ENCODE data around the gene S100A14. TPM values are rescaled to one million over a fixed set of nuclear protein-coding genes. Genes with fewer than 3 reads are reported as not detected.

S100A14 gene
- total and polyA plus RNA-seq, 2 of the 13 experiments (the other 11 are each of a cell fraction or from before 2014, with no cell fraction given), result 1.4 to 7.7 TPM

GRCh38 chr1:153633754-153634665 is 17.9 kb upstream of the S100A14 start, which contains the start of gene CHTOP (continued):
- TF ChIP-seq STAT6 (CRISPR knock-in tag; IDR thresholded peaks at IDR 0.05; ENCODE audit: borderline replicate concordance) (peak; percentile 30; the same call in 1 of the 2 replicates), CTCF (CRISPR knock-in tag; IDR thresholded peaks at IDR 0.05) (no peak), ZNF274 (CRISPR knock-in tag; IDR thresholded peaks at IDR 0.05) (peak; percentile 51; the same call in 1 of the 2 replicates), BRCA1 (CRISPR knock-in tag; IDR thresholded peaks at IDR 0.05) (no peak; the same call in 1 of the 2 replicates), ZNF710 (CRISPR knock-in tag; IDR thresholded peaks at IDR 0.05; ENCODE audit: borderline replicate concordance) (no peak; the same call in 1 of the 2 replicates), PRPF4 (IDR thresholded peaks at IDR 0.05; ENCODE audit: low read depth, low read length, poor library complexity, severe bottlenecking) (peak; percentile 44), ZNF780A (CRISPR knock-in tag; IDR thresholded peaks at IDR 0.05) (no peak), POLR2A (IDR thresholded peaks at IDR 0.05; ENCODE audit: insufficient read depth in 1 of 2, low read depth in 2 of 2, low read length in 2 of 2) (peak; percentile 85), SMARCE1 (IDR thresholded peaks at IDR 0.05; ENCODE audit: borderline replicate concordance) (no peak), SP2 (CRISPR knock-in tag; IDR thresholded peaks at IDR 0.05) (peak; percentile 36; the same call in 1 of the 2 replicates)
- TF ChIP-seq, protein P1, sequence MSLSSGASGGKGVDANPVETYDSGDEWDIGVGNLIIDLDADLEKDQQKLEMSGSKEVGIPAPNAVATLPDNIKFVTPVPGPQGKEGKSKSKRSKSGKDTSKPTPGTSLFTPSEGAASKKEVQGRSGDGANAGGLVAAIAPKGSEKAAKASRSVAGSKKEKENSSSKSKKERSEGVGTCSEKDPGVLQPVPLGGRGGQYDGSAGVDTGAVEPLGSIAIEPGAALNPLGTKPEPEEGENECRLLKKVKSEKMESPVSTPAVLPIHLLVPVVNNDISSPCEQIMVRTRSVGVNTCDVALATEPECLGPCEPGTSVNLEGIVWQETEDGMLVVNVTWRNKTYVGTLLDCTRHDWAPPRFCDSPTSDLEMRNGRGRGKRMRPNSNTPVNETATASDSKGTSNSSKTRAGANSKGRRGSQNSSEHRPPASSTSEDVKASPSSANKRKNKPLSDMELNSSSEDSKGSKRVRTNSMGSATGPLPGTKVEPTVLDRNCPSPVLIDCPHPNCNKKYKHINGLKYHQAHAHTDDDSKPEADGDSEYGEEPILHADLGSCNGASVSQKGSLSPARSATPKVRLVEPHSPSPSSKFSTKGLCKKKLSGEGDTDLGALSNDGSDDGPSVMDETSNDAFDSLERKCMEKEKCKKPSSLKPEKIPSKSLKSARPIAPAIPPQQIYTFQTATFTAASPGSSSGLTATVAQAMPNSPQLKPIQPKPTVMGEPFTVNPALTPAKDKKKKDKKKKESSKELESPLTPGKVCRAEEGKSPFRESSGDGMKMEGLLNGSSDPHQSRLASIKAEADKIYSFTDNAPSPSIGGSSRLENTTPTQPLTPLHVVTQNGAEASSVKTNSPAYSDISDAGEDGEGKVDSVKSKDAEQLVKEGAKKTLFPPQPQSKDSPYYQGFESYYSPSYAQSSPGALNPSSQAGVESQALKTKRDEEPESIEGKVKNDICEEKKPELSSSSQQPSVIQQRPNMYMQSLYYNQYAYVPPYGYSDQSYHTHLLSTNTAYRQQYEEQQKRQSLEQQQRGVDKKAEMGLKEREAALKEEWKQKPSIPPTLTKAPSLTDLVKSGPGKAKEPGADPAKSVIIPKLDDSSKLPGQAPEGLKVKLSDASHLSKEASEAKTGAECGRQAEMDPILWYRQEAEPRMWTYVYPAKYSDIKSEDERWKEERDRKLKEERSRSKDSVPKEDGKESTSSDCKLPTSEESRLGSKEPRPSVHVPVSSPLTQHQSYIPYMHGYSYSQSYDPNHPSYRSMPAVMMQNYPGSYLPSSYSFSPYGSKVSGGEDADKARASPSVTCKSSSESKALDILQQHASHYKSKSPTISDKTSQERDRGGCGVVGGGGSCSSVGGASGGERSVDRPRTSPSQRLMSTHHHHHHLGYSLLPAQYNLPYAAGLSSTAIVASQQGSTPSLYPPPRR (CRISPR knock-in tag; IDR thresholded peaks at IDR 0.05; ENCODE audit: borderline replicate concordance), result peak; percentile 67

Measured in HepG2 (cell line).